ENCODE measurements around the gene HACE1.
A peak's percentile ranks its signal among the peaks of the same experiment; 100 is the strongest.

The HACE1 gene

DNA sequence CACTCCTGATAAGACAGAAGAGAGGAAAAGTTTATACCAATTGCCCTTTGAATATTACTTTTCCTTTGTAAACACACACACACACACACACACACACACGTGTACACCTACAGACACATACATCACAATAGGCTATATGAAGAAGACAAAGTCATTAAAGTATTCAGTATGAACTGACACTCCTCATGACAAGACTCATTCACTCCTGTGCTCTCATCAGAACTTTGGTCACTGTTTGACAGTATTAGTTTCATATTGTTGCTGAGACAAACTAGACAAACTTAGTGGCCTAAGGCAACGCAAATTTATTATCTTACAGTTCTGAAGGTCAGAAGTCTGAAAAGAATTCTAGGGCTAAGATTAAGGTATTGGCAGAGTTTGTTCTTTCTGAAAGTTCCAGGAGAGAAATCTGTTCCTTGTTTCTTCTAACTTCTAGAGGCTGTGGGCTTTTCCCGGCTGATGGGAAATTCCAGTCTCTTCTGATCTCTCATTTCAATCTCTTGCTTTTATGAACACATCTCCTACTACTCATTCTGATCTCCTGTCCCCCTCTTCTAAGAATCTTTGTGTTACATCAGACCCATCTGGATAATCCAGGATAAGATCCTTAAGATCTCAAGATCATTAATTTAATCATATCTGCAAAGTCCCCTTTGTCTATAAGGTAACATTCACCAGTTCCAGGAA lies 171.3 kb downstream of the HACE1 start:
- DNase-seq (ENCODE audit: low read depth): no peak
- TF ChIP-seq, protein P1, sequence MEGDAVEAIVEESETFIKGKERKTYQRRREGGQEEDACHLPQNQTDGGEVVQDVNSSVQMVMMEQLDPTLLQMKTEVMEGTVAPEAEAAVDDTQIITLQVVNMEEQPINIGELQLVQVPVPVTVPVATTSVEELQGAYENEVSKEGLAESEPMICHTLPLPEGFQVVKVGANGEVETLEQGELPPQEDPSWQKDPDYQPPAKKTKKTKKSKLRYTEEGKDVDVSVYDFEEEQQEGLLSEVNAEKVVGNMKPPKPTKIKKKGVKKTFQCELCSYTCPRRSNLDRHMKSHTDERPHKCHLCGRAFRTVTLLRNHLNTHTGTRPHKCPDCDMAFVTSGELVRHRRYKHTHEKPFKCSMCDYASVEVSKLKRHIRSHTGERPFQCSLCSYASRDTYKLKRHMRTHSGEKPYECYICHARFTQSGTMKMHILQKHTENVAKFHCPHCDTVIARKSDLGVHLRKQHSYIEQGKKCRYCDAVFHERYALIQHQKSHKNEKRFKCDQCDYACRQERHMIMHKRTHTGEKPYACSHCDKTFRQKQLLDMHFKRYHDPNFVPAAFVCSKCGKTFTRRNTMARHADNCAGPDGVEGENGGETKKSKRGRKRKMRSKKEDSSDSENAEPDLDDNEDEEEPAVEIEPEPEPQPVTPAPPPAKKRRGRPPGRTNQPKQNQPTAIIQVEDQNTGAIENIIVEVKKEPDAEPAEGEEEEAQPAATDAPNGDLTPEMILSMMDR (conservative IDR thresholded peaks at IDR 0.05; ENCODE audit: control insufficient read depth, insufficient read depth, low read depth, low read length): no peak
- no peak overlapping the region for H3K4me3 ChIP-seq (ENCODE audit: control insufficient read depth, low read depth, low read length)

DNA sequence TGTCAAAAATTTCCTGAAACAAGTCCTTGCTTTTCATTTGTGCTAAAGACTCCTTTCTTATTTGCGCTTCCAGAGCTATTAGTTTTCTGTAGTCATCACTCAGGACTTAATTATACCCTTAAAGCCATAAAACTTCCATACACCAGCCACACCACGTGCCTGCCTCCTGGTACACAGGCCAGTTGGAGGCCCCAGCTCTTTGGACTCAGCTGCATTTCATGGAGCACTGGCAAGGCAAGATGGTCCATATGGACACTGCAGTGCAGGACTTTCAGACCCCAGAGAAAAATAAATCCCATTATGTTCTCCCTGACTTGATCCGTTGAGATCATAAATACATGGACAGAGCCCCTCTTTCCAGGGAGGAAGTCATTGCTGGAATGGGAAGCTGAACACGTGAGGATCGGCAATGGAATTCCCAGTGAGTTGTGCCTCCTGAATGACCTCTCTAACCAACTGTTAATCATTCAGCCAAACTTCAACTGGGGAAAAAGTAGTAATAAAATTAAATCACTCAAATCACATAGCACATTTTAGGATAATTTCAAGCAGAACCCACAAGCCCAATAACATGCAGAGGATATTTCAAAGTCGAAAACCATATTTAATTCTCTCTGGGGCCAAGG lies 173.1 kb downstream of the HACE1 start:
- DNase-seq (ENCODE audit: low read depth): no peak
- TF ChIP-seq, protein P1 (conservative IDR thresholded peaks at IDR 0.05; ENCODE audit: control insufficient read depth, insufficient read depth, low read depth, low read length): no peak
- no peak overlapping the region for H3K4me3 ChIP-seq (ENCODE audit: control insufficient read depth, low read depth, low read length)

DNA sequence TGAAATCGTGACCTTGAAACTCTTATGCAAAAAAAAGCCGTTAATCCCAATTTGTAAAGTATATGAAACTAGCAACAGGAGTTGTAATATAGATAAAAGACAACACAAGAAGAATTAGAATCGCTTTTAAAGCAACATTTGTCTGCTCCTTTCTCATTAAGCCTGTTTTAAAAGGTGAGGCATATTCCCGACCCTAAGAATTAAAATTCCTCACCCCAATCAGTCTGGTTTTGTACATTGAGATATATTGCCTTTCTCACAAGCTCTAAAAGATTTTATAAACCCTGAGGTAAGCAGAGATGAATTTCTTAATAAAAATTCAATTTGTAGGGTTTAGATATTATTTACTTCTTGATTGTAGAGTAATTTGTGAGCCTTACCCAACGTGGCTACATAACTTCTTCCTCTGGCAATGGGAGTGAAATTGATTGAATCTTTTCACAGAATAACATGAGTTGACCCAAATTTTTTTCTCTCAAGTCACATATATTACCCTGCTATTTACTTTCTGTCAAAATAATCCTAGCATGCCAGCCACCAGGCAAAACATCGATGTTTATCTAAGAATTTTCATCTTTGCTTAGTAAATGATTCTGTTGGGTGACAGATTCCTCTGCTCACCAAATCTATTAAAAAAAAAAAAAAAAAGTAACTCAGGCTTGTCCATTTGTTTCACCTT lies 173.7 kb downstream of the HACE1 start:
- no peak for DNase-seq (ENCODE audit: low read depth)
- no peak overlapping the region for H3K4me3 ChIP-seq (ENCODE audit: control insufficient read depth, low read depth, low read length)
- TF ChIP-seq, protein P1 (conservative IDR thresholded peaks at IDR 0.05; ENCODE audit: control insufficient read depth, insufficient read depth, low read depth, low read length): no peak

DNA sequence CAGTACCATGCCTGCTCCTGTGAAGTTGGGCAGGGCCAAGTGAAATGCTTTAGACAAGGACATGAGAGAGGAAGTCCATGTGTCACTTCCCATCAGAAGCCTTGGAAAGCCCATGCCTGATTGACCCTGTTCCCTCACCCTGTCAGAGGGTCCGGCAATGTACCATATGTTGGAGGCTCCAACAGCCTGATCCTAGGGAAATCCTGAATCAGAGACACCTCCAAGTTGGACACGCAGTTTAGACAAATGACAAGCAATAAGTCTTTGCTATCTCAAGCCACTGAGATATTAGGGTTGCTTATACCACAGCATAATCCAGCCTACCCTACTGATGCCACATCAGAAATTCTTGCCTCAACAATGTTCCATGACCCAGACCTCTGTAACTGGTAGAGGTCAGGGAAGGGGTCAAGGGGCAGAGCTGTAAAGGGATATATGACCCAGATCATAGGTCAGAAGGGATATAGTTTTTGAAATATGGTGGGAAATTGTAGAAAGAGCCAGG lies 174.8 kb downstream of the HACE1 start:
- TF ChIP-seq, protein P1 (conservative IDR thresholded peaks at IDR 0.05; ENCODE audit: control insufficient read depth, insufficient read depth, low read depth, low read length): no peak
- no peak for DNase-seq (ENCODE audit: low read depth)
- no peak overlapping the region for H3K4me3 ChIP-seq (ENCODE audit: control insufficient read depth, low read depth, low read length)

DNA sequence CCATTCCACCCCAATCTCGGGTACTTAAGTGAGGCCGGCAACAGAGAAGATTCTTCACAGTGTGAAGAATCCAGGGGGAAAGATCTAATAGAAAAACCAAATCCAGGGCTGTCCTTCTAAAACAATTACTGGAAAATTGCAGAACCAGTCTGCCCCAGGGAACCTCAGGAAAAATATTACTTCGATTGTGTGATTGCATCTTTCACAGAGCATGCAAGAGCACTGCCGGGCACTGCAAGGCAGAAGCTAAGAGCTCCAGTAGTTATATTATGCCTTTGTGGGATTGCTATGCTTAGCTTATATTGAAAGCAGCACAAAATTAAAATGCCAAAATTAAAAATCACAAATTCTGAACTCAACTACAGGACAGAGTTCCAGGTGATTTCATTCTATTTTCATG lies 175.9 kb downstream of the HACE1 start:
- H3K4me3 ChIP-seq (ENCODE audit: control insufficient read depth, low read depth, low read length): no peak overlapping the region
- TF ChIP-seq, protein P1 (conservative IDR thresholded peaks at IDR 0.05; ENCODE audit: control insufficient read depth, insufficient read depth, low read depth, low read length): no peak
- no peak for DNase-seq (ENCODE audit: low read depth)

DNA sequence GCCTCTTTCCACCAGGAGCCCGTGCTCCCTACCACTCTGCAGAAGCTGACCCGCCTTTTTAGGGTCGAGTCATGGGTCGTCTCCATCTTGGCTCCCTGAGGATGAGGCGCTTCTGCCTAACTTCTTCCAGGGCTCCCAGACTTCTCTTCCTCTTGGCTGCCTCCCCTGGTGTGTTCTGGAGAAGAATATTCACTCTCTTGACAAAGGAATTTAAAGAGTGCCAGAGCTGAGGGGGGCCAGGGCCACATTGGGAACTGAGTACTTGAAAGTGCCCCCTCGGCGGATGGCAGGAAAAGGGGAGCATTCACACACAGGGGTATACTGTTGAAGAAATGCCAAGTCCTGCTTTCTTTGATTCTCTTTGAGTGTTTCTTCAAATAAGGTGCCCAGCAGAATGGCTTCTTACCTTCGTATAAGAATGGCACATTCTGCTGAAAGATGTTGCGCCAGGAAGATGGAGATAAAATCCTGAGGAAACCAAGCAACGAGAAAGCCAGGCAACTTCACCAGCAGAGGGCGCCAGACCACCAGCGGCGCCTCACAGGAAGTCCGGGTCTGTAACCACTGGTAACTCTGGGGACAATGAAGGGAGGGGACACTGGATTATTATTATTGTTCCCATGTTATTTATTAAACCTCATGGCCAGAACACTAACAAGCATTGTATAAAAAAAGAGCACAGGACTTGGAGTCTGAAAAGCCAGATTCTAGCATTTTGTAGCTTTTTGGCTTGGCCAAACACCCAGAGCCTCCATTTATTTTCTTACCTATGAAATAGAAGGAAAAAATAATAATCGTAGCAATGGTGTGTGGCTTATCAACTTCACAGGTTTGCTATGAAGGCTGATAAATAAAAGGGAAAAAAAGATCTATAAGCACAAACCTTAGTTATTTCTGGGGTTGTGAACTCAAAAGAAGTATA lies 176.7 kb downstream of the HACE1 start:
- DNase-seq (ENCODE audit: low read depth): peak; percentile 53
- H3K4me3 ChIP-seq (ENCODE audit: control insufficient read depth, low read depth, low read length): no peak overlapping the region
- TF ChIP-seq, protein P1 (conservative IDR thresholded peaks at IDR 0.05; ENCODE audit: control insufficient read depth, insufficient read depth, low read depth, low read length): peak; percentile 90

All from fibroblast of mammary gland (primary cell).